Endothelial cell of hepatic sinusoid (primary cell): ENCODE results near the gene YY1.
"Not testable (repeated sequence)": the region's sequence is repeated elsewhere in the genome, so short reads cannot be mapped to it uniquely, and the experiment has no call there.

Experiments
- in situ Hi-C: cut with HindIII; loops from 2 replicates; pipeline ENCODE4 v1.10.0; 2017; ENCODE audit warnings: low sequenced_read_pairs

YY1 gene

DNA sequence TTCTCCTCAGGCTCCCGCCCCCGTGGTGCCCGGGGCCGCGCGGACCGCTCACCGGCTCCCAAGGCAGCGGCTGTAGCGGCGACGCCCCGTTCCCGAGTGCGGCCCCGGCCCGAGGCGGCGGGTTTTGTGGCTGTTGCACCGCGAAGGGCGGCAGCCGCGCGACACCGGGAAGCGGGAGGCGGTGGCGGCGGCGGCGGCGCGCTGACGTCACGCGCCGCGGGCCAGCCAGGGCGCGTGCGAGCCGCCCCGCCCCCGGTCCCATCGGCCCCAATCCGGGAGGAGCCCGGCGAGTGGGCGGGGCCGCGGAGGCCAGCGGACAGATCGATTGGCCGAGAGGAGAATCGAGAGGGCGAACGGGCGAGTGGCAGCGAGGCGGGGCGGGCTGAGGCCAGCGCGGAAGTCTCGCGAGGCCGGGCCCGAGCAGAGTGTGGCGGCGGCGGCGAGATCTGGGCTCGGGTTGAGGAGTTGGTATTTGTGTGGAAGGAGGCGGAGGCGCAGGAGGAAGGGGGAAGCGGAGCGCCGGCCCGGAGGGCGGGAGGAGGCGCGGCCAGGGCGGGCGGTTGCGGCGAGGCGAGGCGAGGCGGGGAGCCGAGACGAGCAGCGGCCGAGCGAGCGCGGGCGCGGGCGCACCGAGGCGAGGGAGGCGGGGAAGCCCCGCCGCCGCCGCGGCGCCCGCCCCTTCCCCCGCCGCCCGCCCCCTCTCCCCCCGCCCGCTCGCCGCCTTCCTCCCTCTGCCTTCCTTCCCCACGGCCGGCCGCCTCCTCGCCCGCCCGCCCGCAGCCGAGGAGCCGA, at the start of gene YY1:
TSS of gene YY1 (plus strand) at position 726 of the 792 bp plus-strand sequence. CDS start 101 bp downstream, outside the sequence.
- in situ Hi-C loops = no loop called here

DNA sequence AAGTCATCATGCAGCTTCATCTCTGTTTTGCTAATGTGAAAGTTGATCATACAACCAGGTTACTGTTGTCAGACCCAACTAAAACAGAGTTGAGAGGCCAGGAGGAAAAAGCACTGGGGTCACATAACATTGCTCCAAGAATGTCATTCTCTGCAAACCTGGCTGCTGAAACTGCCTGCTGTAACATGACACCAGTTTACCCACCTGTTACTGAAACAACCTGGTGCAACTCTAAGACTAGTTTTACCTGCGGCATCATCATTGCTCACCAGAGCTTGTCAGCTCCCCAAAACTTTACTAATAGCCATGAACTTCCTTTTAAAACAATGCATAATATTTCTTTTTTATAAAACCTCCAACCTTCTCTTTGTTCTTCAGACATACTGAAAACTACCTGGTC, 48.8 kb upstream of the YY1 start:
- in situ Hi-C loops = no loop called here

DNA sequence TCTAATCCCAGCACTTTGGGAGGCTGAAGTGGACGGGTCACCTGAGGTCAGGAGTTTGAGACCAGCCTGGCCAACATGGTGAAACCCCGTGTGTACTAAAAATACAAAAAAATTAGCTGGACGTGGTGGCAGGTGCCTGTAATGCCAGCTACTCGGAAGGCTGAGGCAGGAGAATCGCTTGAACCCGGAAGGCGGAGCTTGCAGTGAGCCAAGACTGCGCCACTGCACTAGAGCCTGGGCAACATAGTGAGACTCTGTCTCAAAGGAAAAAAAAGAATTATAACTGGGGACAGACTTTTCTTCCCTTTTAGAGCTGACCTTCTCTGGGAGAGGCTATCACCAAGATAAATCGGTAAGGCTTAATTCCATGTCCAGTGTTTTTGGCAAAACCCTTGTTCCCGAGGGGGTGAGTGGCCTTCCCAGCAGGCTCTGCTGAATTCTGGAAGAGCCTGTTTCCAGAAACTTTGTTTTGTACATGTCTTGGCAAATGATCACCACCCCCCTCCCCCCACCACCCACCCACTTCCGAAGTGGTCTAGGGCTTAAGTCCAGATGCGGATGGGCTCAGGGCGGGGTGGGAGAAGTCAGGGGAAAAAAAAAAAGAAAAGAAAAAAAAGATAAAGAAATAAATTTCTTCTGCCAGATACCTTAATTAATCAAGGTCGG, 47.2 kb upstream of the YY1 start:
- in situ Hi-C loops = no loop called here

DNA sequence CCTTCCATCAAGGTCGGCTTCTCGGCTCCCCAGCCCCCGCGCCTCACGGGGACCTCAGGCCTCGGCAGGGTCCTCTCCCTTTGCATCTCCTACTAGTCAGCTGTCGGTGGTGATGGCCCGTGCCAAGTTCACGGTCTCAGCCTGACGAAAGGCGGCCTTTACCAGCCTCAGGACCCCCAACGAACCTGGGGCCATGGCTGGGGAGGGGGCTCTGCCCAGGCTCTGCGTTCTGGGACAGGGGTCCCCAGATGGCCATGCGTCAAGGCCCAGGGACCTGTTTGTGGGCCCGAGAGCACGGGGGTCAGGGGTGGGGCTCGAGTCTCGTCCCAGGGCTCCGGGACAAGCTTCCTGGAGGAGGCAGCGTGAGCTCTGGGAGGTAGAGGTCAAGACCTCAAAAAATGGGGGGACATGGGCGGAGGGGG, 46.7 kb upstream of the YY1 start:
- in situ Hi-C loops = no loop called here

DNA sequence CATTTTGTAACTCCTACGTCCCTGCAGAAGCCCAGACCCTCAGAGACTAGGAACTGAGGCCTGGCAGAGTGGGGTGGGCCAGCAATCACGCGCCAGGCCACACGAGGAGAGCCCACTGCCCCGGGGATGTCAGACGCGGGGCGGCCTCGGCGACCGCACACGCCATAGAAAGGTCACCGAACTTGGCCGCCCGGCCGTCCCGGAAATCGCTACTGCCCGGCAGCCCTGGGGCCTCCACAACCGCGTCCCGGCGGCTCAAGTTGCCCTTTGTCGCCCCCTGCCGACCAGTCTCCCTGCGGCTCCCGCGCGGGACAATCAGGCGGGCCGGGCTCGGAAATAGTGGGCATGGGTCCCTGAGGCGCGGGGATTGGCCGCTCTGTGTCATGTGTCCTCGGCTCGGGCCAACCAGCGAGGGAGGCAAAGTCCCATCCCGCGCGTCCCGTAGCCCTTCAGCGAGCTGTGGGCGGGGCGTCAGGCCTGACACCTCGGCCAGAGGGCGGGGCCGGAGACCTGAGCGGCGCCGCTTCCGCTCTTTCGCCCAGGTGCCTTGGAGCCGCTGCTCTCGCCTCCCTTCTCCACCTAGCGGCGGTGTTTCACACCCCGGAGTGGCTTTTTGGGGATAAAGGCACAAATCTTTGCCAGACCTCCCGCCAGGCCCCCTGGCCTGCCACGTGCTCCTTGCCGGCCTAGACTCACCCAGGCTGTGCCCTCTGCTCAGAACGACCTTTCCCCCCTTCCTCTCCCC, 46.1 kb upstream of the YY1 start:
- in situ Hi-C loops = no loop called here

DNA sequence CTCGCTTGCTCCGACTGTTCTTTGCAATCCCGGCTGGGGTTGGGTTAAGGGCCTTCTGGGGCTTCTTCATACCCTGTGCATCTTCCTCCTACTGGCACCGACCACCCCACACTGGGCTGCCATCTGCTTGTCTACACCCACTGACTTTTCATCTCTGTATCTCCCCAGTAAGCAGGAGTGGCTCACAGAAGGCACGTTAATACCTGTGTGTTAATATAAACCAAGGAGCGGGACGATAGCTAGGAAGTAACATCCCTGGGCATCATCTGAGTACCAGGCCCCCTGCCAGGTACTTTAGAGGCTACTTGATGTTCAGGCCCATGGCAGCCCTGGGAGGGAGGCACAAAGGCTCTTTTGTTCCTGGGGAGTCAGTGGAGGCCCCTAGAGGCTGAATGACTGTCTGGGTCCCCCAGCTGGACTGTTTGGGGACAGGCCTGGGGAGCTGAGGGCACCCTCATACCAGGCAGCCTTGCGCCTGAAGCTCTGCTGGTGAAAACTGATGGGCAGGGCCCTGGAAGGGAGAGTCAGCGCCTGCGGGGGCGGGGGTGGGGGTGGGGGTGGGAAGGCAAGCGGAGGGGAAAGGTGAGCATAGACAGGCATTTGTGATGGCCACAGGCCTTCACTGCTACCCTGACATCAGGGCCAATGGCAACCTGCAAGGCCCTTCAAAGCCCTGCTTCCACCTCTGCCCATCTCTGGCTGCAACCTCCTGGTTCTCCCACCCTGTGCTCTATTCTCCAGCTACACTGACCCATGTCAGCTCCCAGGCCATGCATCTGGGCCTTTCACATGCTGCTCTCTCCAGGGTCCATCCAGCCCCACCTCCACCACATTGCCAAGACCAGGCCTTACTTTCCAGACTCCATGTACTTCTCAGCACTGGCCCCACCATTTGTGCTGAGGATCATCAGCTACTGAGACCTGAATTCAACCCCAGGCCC, 45.3 kb upstream of the YY1 start:
- in situ Hi-C loops = no loop called here

DNA sequence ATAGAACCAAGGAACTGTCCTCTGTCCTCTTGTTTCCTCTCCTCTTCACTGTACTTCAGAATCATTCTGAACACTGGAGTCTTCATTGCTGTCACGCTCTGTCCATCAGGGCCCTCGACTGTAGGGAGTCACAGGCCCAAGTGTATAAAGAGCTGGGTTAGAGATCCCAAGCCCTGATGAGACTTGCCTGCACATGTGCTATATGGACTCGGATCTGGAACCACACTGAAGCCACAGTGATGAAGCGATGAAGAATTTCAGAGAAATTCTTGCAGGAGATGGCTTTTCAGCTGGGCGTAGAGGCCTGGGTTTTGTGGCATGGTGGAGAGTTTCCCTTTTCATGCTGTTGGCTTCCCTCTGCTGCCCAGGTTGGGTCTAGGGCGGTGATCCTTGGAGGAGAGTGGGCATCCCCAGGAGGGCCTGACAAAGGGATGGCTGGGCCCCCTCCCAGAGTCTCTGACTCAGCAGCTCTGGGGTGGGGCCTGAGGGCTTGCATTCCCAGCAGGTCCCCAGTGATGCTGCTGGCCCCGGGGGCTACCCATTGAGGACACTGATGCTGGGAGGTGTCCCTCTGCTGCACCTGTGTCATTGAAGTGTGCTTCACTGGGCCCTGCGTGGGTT, 39.6 kb upstream of the YY1 start:
- in situ Hi-C loops = no loop called here

DNA sequence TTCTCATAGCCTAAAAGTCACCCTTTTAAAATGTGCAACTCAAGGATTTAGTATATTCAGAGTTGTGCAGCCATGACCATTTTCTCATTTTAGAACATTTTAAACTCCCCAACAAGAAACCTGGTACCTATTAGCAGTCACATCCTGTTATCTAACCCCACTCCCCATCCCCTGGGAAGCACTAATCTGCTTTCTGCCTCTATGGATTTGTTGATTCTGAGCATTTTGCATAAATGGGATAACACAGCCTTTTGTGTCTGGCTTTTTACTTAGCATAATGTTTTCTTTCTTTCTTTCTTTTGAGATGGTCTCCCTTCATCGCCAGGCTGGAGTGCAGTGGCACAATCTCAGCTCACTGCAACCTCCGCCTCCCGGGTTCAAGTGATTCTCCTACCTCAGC, 38.6 kb upstream of the YY1 start:
- in situ Hi-C loops = no loop called here

DNA sequence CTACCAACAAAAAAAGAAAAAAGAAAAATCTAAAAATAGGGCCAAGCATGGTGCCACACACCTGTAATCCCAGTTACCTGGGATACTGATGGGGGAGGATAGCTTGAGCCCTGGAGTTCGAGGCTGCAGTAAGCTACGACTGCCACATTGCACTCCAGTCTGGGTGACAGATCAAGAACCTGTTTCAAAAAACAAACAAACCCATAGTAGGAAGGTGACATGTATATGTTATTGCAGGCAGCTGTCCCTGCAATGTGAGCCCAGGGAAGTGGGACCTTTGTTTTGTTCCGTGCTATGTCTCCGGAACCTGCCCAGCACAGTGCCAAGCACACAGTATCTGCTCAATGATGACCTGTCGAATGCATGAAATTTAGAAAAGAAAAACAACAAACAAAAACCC, 37.2 kb upstream of the YY1 start:
- in situ Hi-C loops = no loop called here

DNA sequence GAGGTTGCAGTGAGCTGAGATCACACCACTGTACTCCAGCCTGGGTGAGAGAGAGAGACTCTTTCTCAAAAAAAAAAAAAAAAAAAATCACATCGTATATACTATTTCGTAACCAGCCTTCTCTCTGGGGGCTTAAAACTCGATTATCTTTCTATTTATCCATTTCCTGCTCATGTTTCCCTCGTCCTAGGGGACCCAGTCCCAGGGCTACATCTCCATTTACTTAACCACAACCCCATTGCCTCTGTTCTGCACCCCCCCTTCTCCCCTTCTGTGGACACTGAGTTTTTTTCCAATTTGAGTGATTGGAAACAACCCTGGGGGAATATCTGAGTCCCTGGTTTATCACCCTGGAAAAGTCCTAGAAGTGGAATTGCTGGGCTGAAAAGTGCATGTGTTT, 36.2 kb upstream of the YY1 start:
- in situ Hi-C loops = no loop called here

DNA sequence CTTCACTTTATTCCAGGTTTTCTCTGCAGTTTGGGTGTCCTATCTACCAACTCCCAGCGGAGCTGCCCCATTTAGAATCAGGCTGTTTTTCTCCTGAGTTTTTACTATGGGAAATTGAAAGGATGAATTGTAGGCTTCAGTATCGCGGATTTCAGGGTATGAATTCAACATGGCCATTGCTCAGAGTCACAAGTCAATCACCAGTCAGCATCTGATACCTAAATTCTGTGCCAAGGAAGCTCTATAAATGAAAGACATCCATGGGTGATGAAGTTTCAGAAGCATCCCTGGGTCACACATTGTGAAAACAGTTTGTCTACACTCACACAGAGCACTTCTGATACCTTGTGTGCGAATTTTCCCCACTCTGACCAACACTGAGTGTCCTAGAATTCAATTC, 35.8 kb upstream of the YY1 start:
- in situ Hi-C loops = no loop called here

DNA sequence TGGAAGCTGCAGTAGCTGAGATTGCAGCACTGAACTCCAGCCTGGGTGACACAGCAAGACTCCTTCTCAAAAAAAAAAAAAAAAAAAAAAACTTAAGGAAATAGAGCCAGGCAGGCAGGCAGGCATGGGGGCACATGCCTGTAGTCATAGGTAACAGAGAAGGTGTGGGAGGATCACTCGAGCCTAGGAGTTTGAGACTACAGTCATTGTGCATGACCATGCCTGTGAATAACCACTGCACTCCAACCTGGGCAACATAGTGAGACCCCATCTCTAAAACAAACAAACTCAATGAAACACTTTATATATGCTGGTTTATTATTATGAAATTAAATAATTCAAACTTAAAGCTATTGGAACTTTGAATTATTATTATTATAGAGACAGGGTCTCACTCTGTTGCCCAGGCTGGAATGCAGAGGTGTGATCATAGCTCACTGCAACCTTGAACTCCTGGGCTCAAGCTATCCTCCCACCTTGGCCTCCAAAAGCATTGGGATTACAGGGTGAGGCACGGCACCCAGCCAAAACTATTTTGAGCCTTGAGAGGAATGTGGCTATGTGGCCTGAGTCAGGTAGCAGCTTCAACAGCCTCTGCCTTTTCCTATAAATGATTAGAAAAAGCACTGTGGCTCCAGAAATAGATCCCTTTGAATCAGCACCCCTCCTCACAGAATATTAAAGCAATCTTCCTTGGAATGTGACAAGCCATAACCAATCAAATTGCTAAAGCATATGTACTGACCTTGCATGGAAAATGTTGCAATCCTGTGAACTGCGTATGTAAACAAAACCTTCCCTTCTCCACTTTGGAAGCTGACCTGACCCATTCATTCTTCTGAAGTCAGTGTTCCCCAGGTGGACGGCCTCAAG, 34.7 kb upstream of the YY1 start:
- in situ Hi-C loops = no loop called here

DNA sequence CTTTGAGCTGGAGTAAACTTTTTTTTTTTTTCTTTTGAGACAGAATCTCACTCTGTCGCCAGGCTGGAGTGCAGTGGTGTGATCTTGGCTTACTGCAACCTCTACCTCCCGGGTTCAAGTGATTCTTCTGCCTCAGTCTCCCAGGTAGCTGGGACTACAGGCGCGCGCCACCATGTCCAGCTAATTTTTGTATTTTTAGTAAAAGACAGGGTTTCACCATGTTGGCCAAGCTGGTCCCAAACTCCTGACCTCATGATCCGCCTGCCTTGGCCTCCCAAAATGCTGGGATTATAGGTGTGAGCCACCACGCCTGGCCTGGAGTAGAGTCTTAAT, 34.1 kb upstream of the YY1 start:
- in situ Hi-C loops = not testable (repeated sequence)

DNA sequence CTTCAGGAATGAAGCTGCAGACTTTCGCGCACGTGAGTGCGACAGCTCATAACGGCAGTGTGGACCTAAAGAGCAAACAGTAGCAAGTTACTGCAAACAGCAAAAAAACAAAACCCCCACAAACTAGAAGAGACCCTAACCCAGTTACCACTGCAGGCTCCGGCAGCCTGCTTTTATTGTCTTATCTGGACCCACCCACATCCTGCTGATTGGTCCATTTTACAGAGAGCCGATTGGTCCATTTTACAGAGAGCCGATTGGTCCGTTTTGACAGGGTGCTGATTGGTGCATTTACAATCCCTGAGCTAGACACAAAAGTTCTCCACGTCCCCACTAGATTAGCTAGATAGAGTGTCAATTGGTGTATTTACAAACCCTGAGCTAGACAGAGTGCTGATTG, 31.4 kb upstream of the YY1 start:
- in situ Hi-C loops = not testable (repeated sequence)

DNA sequence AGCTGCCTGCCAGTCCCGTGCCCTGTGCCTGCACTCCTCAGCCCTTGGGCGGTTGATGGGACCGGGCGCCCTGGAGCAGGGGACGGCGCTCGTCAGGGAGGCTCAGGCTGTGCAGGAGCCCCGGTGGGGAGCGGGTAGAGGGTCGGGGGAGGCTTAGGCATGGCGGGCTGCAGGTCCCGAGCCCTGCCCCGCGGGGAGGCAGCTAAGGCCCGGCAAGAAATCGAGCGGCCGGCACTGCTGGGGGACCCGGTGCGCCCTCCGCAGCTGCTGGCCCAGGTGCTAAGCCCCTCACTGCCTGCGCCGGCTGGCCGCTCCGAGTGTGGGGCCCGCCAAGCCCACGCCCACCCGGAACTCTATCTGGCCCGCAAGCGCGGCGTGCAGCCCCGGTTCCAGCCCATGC, 30.8 kb upstream of the YY1 start:
- in situ Hi-C loops = not testable (repeated sequence)

DNA sequence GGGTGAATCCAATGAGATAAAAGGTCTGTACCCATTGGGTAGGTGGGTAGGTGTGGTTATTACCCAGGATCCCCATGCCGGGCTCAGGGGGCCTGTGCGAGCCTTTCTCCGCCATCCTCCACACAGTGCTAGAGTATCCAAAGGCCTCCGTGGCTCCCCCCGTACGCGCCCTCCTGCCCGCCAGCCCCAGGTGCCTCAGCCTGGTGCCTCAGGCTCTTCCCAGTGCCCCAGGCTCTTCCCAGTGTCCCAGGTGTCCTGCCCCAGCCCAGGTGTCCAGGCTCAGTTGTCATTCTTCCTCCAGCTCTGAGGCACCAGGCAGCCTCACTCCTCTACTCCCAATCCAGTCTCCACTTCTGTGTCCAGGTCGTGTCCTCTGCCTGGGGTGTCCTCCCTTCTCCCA, 27.6 kb upstream of the YY1 start:
- in situ Hi-C loops = no loop called here

DNA sequence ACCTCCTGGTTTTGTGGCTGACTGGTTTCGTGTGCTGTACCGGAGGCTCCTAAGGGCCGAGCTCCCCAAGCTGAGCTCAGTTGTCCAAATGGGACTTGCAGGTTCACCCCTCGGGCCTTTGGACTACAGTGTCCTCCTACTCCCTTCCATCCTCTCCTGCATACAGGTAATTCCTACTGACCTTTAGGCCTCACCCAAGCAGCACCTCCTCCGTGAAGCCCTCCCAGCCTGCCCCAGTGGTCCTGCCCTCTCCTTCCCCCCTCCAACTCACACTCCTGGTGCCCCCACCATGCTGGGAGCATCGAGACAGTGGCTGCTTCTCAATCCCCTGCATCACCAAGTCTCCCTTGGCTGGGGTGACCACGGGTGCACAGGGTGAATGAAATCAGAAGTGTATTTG, 27.1 kb upstream of the YY1 start:
- in situ Hi-C loops = no loop called here

DNA sequence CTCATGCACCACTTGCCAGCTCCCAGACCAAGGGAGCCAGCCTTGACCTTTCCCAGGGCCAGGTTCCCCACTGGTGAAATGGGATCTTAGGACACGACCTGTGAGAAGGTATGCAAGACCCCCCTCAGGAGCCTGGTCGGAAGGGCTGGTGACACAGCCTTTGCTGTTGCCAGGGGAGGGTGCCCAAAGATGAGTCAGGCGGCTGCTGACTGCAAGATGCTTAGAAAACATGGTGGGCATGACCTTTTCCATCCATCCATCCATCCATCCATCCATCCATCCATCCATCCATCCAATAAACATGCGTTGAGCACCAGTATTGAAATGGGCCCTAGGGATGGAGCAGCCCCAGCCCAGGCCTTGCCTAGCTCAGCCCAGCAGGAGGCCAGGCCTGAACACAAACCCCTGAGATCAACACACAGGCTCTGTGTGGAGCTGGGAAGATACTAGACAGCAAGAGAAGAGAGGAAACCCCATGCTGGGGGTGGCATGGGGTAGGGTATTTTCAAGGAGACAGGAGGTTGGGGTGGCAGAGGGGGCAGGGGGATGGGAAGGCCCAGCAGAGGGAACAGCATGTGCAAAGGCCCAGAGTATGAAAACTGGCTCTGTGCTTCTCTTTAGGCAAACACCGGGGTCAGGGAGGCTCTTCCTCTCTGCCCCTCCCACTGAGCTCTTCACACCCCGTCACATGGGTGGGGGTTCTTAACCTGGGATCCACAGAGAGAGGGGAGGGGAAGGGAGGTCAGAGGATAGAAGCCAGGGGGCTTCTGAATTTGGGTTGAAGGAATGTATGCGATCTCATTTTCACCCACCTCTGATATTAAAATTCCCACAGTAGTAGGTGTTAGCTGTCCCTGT, 26.2 kb upstream of the YY1 start:
- in situ Hi-C loops = no loop called here

DNA sequence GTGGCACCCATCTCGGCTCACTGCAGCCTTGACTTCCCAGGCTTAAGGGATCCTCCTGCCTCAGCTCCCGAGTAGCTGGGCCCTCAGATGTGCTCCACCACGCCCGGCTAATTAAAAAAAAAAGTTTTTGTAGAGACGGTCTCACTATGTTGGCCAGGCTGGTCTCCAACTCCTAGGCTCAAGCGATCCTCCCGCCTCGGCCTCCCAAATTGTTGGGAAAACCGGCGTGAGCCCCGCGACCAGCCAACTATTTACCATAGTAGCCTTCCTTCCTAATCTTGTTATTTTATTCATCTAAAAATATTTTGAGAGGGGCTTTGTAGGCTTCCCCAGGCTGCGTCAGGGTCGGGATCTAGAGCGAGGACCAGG, 25.4 kb upstream of the YY1 start:
- in situ Hi-C loops = no loop called here
